ENCODE data around the gene PLA2G6.
"Not testable (repeated sequence)": the region's sequence is repeated elsewhere in the genome, so short reads cannot be mapped to it uniquely, and the experiment has no call there.

Gene PLA2G6

GRCh38 chr22:38190581-38190980 is 9.0 kb upstream of the PLA2G6 start:
- no peak for DNase-seq (ENCODE audit: low read depth in 2 of 2)

- no peak for DNase-seq (ENCODE audit: low read depth in 2 of 2)
Measured at GRCh38 chr22:38189104-38189503, 7.5 kb upstream of the PLA2G6 start.

GRCh38 chr22:38187413-38188212 is 6.0 kb upstream of the PLA2G6 start:
- no peak for DNase-seq (ENCODE audit: low read depth in 2 of 2)

GRCh38 chr22:38186429-38186828 is 4.8 kb upstream of the PLA2G6 start:
- no peak for DNase-seq (ENCODE audit: low read depth in 2 of 2)

- DNase-seq (ENCODE audit: low read depth in 2 of 2): no peak
Measured at GRCh38 chr22:38184788-38185187, 3.2 kb upstream of the PLA2G6 start.

- no peak for DNase-seq (ENCODE audit: low read depth in 2 of 2)
Measured at GRCh38 chr22:38180841-38181452, 683 bp downstream of the PLA2G6 start.

GRCh38 chr22:38178605-38178937 is 3.1 kb downstream of the PLA2G6 start:
- DNase-seq (ENCODE audit: low read depth in 2 of 2): not testable (repeated sequence)

- DNase-seq (ENCODE audit: low read depth in 2 of 2): no peak
Measured at GRCh38 chr22:38177926-38178604, 3.6 kb downstream of the PLA2G6 start.

- not testable (repeated sequence) for DNase-seq (ENCODE audit: low read depth in 2 of 2)
Measured at GRCh38 chr22:38177571-38177925, 4.1 kb downstream of the PLA2G6 start.

- no peak for DNase-seq (ENCODE audit: low read depth in 2 of 2)
Measured at GRCh38 chr22:38177044-38177443, 4.6 kb downstream of the PLA2G6 start.

GRCh38 chr22:38176170-38176741 is 5.4 kb downstream of the PLA2G6 start:
- DNase-seq (ENCODE audit: low read depth in 2 of 2): no peak

GRCh38 chr22:38175206-38176118 is 6.2 kb downstream of the PLA2G6 start:
- no peak for DNase-seq (ENCODE audit: low read depth in 2 of 2)

- no peak for DNase-seq (ENCODE audit: low read depth in 2 of 2)
Measured at GRCh38 chr22:38174626-38175025, 7.0 kb downstream of the PLA2G6 start.

GRCh38 chr22:38173641-38173906 is 8.1 kb downstream of the PLA2G6 start:
- no peak for DNase-seq (ENCODE audit: low read depth in 2 of 2)

GRCh38 chr22:38172832-38173640 is 8.6 kb downstream of the PLA2G6 start:
- peak; percentile 26 to 55 for DNase-seq (ENCODE audit: low read depth in 2 of 2)

- DNase-seq (ENCODE audit: low read depth in 2 of 2): no peak
Measured at GRCh38 chr22:38171927-38172831, 9.5 kb downstream of the PLA2G6 start.

GRCh38 chr22:38170469-38170868 is 11.2 kb downstream of the PLA2G6 start:
- DNase-seq (ENCODE audit: low read depth in 2 of 2): no peak

GRCh38 chr22:38169116-38169515 is 12.5 kb downstream of the PLA2G6 start:
- DNase-seq (ENCODE audit: low read depth in 2 of 2): no peak

- no peak for DNase-seq (ENCODE audit: low read depth in 2 of 2)
Measured at GRCh38 chr22:38167988-38168407, 13.6 kb downstream of the PLA2G6 start.

Data from activated CD8-positive, alpha-beta memory T cell treated with anti-CD3 and anti-CD28 coated beads for 4 hours (primary cell).